8988T (cell line): Measurements from ENCODE around the gene CHST9.
"Not testable (repeated sequence)": the region's sequence is repeated elsewhere in the genome, so short reads cannot be mapped to it uniquely, and the experiment has no call there.

Experiments
- DNase-seq: peaks from one replicate; pipeline ENCODE4 v3.0.0; 2011

CHST9 gene

DNA sequence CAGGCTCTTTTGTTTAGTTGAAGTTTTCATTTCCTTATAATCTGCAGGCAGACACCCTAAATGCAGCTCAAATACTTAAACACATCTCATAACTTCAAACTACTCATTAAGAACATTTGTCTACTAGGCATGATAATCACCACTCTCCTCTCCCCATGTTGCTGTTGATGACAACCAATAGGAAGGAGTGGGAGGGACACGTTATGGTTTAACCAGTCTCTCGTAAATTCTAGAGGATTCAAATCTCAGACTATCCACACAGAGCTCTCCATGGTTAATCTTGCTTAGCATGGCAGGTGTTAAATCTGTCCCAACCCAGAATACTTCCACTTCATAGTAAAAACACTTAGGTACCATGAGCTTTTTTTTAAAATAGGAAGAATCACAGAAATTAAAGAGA lies 192.2 kb downstream of the CHST9 start:
- DNase-seq = no peak

DNA sequence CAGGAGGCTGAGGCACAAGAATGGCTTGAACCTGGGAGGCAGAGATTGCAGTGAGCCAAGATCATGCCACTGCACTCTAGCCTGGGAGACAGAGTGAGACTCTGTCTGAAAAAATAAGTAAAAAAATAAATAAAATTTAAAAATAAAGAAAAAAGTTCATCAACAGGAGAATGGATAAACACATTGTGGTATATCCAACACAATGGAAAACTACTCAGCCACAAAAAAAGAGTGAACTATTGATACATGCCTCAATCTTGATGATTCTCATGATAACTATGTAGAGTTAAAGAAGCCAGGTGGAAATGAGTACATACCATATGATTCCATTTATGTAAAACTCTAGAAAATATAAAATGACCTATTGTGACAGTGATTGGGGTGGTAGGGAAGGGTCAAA lies 195.3 kb downstream of the CHST9 start:
- no peak for DNase-seq

DNA sequence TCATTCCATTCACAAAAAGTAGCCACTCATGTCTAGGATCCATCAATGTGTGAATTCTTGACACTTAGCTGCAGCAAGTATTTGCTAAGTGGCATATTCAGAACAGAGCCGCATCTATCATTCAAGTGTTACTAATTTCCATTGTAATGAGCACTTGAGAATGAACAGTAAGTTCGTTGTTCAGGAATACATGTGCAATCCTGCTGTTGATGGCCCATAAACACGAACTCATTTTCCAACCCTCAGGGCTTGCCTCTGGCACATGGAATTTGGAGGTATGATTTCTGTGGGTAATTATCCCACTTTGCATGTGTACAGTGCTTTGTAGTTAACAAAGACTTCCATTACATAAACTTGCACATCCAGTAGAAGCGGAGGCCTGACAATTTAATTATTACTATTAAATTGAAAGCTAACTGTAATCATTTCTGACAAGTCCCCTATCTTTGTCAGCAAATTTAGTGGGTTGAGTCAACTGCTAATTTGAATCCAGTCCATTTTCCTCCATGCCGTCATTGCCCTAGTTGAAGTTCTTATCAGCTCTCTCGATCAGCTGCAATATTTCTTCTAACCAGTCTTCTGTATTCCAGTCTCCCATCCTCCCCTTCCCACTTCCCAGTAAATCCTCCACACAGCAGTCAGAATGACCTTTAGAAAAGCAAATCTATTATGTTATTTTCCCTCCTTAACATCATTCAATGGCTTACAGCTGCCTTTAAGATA lies 203.6 kb downstream of the CHST9 start:
- no peak for DNase-seq

DNA sequence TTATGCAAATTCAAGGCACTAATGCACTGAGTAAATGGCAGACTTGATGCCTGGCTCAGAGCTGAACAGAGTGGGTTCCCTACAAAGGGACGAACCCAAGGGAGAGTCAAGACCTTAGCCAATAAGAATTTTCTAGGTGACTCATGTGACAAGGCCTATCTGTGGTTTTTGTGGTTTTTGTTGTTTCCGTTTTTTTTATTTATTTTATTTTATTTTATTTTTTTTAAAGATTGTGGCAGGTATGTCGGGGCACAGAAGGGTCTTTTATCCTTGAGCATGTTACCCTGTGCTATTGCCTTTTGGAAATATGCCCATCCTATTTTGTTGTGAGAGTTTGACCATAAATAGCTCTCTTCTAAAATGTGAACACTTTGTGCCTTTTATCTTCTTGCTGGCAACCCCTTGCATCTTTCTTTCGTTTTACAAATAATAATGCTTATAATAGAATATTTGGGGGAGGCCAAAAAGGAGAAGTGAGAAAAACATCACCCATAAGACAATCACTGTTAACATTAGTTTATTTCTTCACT lies 206.2 kb downstream of the CHST9 start:
- DNase-seq = no peak

DNA sequence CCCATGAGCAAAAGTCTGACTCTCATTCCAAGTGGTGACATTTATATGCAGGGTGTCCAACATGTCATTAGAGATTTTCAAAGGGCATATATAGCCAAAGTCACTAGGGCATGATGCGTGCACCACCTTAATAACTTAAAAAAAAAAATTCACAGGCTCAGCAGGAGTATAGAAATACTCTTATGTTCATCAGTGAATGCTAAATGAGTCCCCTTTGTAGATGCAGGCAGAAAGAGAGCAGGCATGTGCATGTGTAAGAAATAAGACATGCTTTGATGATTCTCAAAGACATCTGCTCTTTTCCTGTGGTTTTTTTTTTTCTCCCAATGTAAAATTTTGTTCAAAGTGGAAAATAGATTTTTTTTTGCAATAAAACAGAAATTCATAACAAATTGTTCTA lies 207.3 kb downstream of the CHST9 start:
- no peak for DNase-seq

DNA sequence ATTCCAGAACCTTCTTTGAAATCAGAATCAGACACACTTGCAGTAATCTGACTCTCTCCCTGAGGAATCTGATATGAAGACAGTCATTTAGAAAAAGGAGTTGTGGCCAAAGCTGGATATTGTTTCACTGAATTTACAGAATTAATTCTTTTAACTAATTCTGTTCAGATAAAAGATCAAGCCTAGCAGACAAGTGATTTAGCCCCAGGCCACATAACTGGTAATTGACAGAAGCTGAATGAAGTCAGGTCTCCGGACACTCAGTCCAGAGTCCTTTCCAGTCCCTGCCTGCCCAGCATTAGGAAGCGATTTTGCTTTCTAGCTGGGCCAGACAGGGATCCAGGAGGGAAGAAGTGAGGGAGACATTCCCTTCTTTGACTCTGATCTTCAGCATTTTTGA lies 208.9 kb downstream of the CHST9 start:
- no peak for DNase-seq

DNA sequence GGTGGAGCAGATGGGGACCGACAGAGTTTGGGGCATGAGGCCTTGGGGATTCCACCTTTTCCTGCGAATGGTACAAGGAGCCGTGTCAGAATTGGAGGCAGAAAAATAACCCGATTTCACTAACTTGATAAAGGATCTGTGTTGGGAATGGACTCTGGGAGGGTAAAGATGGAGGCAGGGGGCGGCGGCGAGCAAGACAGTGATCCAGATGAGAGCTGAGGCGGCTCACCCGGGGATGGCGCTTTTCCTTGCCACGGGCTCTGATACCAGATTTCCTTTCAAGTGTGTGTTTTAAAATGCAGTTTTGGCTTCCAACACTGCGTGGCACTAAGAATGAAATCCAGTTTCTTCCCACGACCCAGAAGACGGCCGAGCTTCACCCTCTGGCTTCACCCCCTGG lies 212.6 kb downstream of the CHST9 start:
- DNase-seq = not testable (repeated sequence)

DNA sequence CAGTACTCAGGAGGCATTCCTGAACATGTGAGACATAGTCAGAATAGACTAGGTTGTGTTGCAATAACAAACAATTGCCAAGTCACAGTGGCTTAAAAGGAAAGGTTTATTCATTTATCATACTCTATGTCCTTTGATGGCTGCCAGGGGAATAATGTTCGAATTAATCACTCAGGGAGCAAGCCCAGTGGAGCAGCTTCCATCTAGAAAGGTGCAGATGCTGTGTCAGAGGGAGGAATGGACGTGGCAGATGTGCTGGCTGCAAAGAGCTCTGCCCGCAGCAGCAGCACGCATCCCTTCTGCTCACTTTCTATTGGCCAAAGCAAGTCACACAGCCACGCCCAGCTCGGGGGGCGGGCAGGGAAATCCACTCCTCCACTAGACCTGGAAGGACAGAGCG lies 213.7 kb downstream of the CHST9 start:
- DNase-seq = no peak

DNA sequence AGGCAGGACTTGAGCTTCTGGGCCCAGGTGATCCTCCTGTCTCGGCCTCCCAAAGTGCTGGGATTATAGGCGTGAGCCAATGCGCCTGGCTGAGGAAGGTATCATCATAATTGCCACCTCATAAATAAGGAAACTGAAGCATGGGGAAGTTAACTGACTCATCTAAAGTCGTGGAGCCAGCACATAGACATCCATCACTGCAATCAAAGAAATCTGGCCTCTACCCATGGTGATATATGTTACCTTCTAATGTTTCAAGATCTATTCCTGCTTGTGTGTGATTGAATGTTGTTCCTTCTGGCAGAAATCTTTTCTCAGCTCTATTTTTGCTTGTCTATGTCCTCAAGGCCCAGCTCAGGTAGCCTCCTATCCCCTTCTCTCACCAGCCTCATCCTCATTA lies 214.5 kb downstream of the CHST9 start:
- no peak for DNase-seq

DNA sequence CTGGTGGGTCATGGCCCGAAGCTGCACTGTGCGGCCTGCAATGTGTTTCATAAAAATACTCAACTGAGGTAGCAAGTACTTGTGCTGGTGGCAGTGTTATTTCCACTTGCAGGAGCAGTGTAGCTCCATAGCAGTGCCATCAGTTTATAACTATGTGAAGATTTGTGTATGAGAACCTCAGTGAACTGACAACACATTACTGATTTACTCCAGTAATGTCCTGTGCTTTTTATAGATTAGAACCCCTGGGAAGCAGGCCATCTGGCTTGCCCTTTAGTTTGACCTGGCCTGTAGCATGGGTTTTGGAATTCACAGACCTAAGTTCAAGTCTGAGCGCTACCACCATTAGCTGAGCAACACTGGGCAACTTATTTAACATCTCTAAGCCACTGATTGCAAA lies 219.9 kb downstream of the CHST9 start:
- DNase-seq = no peak

DNA sequence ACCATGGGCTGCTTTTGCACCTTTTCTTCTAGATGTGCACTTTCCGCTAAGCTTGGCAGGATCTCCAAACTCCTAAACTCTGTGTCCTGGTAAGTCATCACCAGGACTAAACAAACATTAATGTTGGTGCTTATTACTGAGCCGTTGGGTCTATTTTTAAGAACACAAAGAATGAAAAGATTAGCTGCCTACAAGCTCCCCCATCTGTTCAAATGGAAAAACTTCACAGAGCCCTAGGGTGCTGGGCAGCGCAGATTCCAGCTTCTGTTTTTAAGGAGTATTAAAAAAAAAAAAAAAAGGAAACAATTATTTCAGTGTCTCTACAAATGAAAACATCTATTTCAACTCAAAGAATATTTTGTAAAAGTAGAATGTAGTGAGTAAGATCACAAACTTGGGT lies 221.8 kb downstream of the CHST9 start:
- no peak for DNase-seq

DNA sequence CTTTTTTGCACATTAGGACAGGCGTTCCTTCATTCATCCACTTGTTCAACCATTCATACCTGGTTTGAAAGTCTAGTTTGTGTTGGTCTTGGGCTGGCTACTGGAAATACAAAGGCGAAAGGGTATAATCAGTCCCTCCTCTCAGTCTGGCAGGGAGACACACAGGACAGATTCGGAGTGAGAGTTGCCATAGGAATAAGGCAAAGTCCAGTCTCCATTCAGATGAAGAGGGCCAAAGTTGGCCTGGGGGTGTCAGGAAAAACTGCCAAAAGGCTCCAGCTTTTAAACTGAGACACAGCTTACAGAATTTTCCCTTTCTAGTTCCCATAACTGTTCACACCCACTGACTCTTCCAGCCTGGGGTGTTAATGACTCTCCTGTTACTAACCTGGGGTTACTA lies 223.3 kb downstream of the CHST9 start:
- no peak for DNase-seq

DNA sequence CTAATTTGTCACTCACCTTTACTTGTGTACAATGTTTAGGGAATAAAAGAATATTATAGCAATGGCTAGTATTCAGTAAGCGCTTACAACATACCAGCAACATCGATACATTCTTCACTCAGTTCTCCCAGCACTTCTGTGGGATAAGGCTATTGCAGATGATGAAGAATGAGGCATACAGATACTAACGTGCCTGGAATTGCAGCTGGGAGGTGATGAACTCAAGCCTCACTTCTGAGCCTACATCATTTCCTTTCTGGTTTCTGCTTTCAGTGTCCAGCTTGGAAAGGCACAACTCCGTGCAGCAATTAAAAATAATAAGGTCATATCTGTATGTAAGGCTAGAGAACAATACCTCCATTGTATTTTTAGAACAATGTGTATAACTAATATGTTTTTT lies 224.2 kb downstream of the CHST9 start:
- no peak for DNase-seq

DNA sequence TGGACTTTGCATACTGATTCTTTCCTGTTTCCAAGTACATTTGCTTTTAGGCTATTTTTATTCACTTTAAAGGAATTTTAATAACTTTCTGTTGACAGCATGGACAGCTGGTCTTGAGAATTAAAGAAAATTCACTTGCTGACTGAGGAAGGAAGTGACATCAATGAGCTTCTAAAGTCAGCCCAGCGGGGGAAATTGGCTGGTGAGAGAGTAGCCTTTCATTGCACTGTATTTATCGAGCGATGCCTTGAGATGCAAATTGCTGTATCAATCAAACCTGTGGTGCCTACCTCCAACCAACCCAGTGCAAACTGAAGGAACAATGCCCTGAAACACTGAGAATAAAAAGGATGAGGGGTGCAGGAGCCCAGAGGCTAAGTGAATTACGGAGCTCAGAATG lies 228.2 kb downstream of the CHST9 start:
- DNase-seq = no peak

DNA sequence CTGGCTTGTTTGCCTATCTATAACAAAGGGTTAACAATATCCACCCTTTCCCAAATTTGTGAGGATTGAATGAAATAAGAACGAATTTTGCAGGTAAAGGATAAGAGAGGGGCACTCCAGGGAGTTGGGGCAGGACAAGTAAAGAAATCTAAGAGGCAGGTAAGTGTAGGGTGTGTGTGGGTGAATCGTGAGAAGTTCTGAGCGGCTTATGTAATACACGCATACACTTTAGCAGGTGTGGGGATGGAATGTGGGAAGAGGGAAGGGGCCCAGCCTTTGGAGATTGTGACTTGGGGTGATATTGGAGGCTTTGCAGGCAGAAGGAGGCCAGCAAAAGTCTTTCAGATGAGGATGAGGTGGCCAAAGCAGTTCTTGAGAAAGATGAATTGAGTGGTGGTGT lies 236.4 kb downstream of the CHST9 start:
- no peak for DNase-seq

DNA sequence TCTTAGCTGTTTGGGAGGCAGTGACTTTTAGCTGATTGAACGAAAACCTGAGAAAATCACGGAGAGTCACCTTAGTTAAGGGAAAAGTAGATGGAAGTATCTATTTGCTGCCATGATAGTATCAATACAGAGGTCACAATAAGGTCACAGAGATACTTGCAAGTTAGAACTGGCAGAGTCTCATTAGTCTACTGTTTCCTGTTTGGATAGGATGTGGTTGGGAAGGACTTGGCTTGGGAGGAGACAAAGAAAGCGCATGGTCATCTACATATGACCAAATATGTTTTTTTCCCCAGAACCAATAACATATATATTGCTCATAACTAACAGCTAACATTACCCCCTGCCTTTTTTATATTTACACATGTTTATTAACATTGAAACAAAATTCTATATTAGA lies 241.2 kb downstream of the CHST9 start:
- no peak for DNase-seq

DNA sequence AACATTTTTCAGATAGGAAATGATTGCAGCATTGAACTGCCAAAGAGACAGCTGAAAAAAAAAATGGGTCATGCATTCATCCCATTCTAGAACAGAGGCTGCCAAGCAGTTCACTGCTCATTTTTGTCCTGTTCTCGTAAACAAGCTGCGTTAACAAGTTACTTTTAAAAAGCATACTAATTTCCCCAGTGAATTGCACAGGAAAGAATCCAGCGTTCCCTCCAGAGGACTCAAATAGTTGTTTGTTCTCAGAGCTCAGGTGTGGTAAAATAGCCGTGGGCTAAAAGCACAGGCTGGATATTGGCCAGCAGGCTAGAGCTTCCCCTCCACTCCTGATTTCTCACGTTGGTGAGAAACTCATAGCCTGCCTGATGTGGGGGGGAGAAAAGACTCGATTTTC lies 243.5 kb downstream of the CHST9 start:
- no peak for DNase-seq

DNA sequence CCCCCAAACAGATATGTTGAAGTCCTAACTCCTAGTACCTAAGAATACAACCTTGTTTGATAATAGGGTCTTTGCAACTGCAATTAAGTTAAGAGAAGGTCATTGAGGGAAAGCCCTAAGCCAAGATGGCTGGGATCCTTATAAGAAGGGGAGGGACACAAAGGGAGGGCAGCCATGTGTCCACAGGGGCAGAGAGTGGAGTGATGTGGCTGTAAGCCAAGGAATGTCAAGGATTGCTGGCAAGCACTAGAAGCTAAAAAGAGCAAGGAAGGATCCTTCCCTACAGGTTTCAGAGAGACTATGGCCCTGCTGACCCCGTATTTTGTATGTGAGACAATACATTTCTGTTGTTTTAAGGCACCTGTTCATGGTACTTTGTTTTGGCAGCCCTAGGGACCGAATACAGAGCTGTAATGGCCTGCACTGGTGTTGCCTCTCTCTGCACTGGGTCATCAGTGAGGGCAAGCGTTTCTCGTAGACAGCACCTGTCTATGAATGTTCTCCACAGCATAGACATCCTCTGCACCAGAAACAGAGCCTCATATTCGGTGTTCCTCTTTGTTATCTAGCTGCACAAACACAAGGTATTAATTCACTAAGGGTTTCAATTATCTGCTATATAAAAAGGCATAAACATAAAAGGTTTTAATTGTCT lies 244.2 kb downstream of the CHST9 start:
- no peak for DNase-seq

DNA sequence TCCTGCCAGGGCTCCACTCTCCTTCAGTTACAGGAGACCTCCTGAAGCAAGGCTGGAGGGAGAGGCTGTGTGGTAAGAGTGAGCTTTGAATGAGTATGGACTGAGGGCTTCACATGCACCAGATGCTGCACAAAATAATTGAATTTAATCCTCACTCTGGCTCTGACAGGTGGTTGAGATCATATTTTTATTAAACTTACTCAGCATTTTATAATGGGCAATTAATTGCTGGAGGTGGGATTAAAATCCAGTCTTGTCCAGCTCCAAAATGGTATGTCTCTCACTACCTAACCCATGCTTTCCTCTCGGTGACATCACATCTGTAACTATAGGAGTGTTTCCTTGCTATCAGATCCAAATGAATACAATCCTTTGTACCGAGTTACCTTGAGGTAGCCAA lies 253.4 kb downstream of the CHST9 start:
- DNase-seq = no peak

DNA sequence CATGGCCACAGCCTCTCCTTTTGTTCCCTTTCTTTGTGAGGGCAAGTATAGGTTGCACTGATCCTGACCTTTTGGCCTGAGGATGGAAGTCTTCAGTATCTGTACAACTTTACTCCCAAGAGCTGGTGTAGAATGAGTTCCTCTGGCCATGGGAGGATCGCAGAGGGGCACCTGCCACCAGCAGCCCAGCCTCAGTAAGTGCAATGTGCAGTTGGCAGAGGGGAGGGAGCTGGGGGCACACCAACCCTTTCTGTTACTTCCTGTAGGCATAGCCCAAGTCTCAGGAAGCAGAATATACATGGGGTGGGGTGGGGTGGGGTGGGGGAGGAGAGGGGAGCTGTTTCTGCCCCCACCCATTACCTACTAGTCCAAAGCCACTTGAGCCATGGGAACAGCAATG lies 254.5 kb downstream of the CHST9 start:
- DNase-seq = no peak

DNA sequence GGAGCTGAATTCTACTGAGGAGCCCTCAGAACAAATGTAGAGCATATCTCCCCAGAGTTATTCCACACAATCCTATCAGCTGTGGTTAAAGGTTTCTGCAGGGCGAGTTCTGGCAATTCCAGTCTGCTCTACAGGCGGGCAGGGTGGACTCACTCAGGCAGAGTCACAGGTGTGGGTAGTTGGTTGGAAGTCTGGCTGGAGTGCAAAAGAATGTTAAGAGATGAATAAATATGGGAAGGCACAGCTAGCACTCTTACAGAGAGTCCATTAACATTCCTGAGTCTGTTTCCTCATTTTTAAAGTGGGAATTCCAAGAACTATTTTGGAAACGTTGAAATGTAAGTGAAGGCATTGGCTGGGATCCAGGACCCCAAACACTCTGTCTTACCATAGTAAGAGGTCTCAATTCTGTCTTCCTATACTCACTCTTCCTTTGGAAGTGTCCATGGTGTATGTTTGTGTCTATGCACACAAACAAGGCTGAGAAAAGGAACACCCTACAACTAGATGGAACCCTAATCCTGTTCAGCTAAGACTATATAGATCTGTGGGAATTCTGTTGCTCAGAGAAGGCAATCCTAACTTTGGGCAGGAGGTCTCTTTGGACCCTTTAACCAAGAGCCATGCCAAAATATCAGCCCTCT lies 256.3 kb downstream of the CHST9 start:
- DNase-seq = no peak

DNA sequence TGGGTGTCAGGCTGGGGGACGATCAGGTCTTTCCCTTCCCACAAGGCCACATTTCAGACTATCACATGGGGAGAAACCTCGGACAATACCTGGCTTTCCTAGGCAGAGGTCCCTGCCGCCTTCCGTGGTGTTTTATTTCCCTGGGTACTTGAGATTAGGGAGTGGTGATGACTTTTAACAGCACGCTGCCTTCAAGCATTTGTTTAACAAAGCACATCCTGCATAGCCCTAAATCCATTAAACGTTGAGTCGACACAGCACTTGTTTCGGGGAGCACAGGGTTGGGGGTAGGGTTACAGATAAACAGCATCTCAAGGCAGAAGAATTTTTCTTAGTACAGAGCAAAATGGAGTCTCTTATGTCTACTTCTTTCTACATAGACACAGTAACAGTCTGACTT lies 257.3 kb downstream of the CHST9 start:
- DNase-seq = not testable (repeated sequence)

DNA sequence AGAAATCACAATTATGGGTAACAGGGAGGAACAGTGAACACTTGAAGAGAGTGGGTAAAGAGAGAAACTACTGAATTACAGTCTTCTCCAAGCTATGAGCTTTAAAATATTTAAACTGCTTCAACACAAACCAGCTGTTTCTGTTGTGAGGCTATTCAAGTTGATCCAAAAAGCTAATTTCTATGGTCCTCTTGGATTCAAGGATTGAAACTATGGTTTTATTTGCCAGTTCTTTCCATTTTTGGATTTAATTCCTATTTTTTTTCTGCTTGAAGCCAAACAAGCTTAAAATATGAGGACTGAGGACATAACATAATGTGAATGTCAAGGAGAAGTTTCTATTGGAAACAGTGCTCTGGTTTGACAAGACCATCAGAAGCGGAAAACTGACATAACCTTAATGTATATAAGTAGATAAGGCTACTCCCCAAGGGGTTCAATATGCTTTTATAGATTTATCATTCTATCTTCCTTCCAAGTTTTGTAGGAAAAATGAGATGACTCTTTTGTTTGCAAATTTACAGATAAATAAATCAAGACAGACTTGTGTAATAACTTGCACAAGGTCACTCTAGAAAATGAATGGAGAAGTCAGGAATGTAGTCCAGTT lies 258.9 kb downstream of the CHST9 start:
- DNase-seq = no peak

DNA sequence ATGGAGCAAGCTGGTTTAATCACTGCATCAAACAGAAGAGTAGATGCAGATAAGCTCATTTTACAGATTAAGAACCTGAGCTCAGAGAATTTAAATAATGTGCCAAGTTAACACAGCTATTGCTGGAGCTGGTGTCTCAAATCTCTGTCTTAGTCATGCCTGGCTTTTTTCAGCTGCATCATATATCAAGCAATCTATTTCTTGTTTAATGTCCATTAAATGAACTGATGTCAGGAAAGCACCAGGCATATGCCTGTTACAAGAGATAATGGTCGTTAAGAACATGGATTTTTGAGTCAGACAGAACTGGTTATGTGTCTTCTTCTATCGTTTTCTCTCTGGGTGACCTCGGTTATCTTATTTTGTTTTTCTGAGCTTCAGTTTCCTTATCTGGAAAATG lies 259.8 kb downstream of the CHST9 start:
- no peak for DNase-seq
